ENCODE results near the gene OR2J1. TPM values are rescaled to one million over a fixed set of nuclear protein-coding genes. Genes with fewer than 3 reads are reported as not detected.

OR2J1 gene
- total RNA-seq, 1 experiment from 2014 or later = not detected

DNA sequence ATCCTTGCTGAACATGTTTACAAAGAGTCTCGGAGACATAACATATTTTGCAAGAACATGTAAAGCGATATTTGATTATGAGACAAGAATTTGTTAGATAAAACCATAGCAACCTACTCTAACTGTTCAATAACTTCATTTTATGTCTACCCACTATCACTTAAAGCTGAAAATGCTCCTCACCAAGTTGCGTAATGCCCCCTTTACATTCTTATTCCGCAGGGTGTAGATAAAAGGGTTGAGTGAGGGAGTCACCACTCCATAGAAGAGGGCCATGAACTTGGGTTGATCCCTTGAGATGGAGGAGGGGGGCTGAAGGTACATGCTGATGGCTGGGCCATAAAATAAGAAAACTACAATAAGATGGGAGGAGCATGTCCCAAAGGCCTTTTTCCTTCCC, 38.4 kb downstream of the OR2J1 start:
- Mint-ChIP-seq H3K36me3 (ENCODE audit: insufficient read depth, unreplicated experiment) (no peaks in the 10 kb centered on the region), H3K27ac (ENCODE audit: unreplicated experiment) (no peak overlapping the region), H3K9me3 (ENCODE audit: unreplicated experiment) (no peaks in the 10 kb centered on the region), H3K27me3 (ENCODE audit: insufficient read depth, unreplicated experiment) (no peaks in the 10 kb centered on the region), H3K4me1 (ENCODE audit: low read depth, unreplicated experiment) (peaks cover 6% of the 10 kb centered on the region), H3K4me3 (ENCODE audit: unreplicated experiment) (no peak overlapping the region)
- BruUV-seq (replicated peaks) = no TSS peak
- CTCF ChIA-PET = no interaction called here
- Histone ChIP-seq H3K36me3 (ENCODE audit: control insufficient read depth, insufficient read depth, low read length) (no peaks in the 10 kb centered on the region), H3K4me1 (peaks cover 13% of the 10 kb centered on the region), H3K4me3 (ENCODE audit: low read depth, low read length) (no peak overlapping the region), H3K9me3 (no peaks in the 10 kb centered on the region), H3K27me3 (replicated peaks; ENCODE audit: control insufficient read depth, insufficient read depth, low read length) (no peaks in the 10 kb centered on the region)
- no peak for TF ChIP-seq CTCF (IDR thresholded peaks at IDR 0.05; ENCODE audit: insufficient read depth in 1 of 2, low read depth in 1 of 2, low read length in 1 of 2, severe bottlenecking in 1 of 2, unreplicated experiment in 1 of 2)
- intact Hi-C loops (cut with micrococcal nuclease; ENCODE audit: unreplicated experiment) = no loop called here
- POLR2A ChIA-PET = no interaction called here
- no peak for DNase-seq

- no peaks in the 10 kb centered on the region for H3K36me3 ChIP-seq (ENCODE audit: control insufficient read depth, insufficient read depth, low read length)
- Mint-ChIP-seq H3K9me3 (ENCODE audit: unreplicated experiment) (peaks cover 7% of the 10 kb centered on the region), H3K4me1 (ENCODE audit: low read depth, unreplicated experiment) (peaks cover 14% of the 10 kb centered on the region), H3K27ac (ENCODE audit: unreplicated experiment) (no peak overlapping the region), H3K4me3 (ENCODE audit: unreplicated experiment) (no peak overlapping the region), H3K27me3 (ENCODE audit: insufficient read depth, unreplicated experiment) (no peaks in the 10 kb centered on the region), H3K36me3 (ENCODE audit: insufficient read depth, unreplicated experiment) (no peaks in the 10 kb centered on the region)
- no peaks in the 10 kb centered on the region for H3K27me3 ChIP-seq (replicated peaks; ENCODE audit: control insufficient read depth, insufficient read depth, low read length)
- H3K9me3 ChIP-seq = no peaks in the 10 kb centered on the region
- DNase-seq = no peak
- H3K4me1 ChIP-seq = peaks cover 31% of the 10 kb centered on the region
- POLR2A ChIA-PET = no interaction called here
- no TSS peak for BruUV-seq (replicated peaks)
- no peak for TF ChIP-seq CTCF (IDR thresholded peaks at IDR 0.05; ENCODE audit: insufficient read depth in 1 of 2, low read depth in 1 of 2, low read length in 1 of 2, severe bottlenecking in 1 of 2, unreplicated experiment in 1 of 2)
- CTCF ChIA-PET = no interaction called here
- intact Hi-C loops (cut with micrococcal nuclease; ENCODE audit: unreplicated experiment) = no loop called here
- H3K4me3 ChIP-seq (ENCODE audit: low read depth, low read length) = no peak overlapping the region
These were observed 42.3 kb downstream of the OR2J1 start for GRCh38 chr6:29141606-29142005.

DNA sequence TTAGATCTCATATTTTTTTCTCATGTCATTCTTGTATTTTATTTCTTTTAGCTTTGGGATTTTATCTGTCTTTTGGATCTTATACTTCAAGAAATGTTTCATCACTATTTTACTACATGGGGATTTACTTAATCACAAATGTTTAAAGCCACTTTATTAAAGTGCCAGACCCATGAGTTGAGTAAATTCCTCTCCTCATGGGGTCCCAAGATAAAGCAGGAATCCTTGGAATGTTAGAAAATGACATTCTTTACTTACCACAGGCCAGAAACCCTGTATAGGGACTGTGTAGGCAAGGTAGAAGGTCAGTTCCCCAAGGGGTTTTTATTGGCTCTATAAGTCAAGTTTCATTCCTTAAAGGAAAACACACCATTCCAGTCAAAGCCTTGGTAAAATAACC, 43.0 kb downstream of the OR2J1 start:
- H3K4me3 Mint-ChIP-seq (ENCODE audit: unreplicated experiment) = peak overlapping the region; percentile 29
- peaks cover 21% of the 10 kb centered on the region for H3K4me1 Mint-ChIP-seq (ENCODE audit: low read depth, unreplicated experiment)
- no peaks in the 10 kb centered on the region for H3K27me3 Mint-ChIP-seq (ENCODE audit: insufficient read depth, unreplicated experiment)
- CTCF ChIA-PET = no interaction called here
- H3K9me3 Mint-ChIP-seq (ENCODE audit: unreplicated experiment) = peaks cover 8% of the 10 kb centered on the region
- peaks cover 31% of the 10 kb centered on the region for H3K4me1 ChIP-seq
- H3K36me3 ChIP-seq (ENCODE audit: control insufficient read depth, insufficient read depth, low read length) = no peaks in the 10 kb centered on the region
- TF ChIP-seq CTCF (IDR thresholded peaks at IDR 0.05; ENCODE audit: insufficient read depth in 1 of 2, low read depth in 1 of 2, low read length in 1 of 2, severe bottlenecking in 1 of 2, unreplicated experiment in 1 of 2) = no peak
- no peaks in the 10 kb centered on the region for H3K27me3 ChIP-seq (replicated peaks; ENCODE audit: control insufficient read depth, insufficient read depth, low read length)
- BruUV-seq (replicated peaks) = no TSS peak
- H3K36me3 Mint-ChIP-seq (ENCODE audit: insufficient read depth, unreplicated experiment) = no peaks in the 10 kb centered on the region
- no peak overlapping the region for H3K4me3 ChIP-seq (ENCODE audit: low read depth, low read length)
- intact Hi-C loops (cut with micrococcal nuclease; ENCODE audit: unreplicated experiment) = no loop called here
- H3K9me3 ChIP-seq = no peaks in the 10 kb centered on the region
- peak overlapping the region; percentile 83 for H3K27ac Mint-ChIP-seq (ENCODE audit: unreplicated experiment)
- POLR2A ChIA-PET = no interaction called here
- DNase-seq = peak in 1 of 2 experiments; percentile 45
